ENCODE data around the gene KSR1. TPM values are rescaled to one million over a fixed set of nuclear protein-coding genes. Genes with fewer than 3 reads are reported as not detected.
A peak's percentile ranks its signal among the peaks of the same experiment; 100 is the strongest.

The KSR1 gene
- total RNA-seq, 4 donors from 2014 or later, result 10.0 to 15.2 (median 13.9) TPM

- ATAC-seq, result no peak
- no peak overlapping the region for H3K4me3 ChIP-seq
Measured at GRCh38 chr17:27520491-27521185, 64.4 kb downstream of the KSR1 start.

GRCh38 chr17:27521281-27522027 lies 65.2 kb downstream of the KSR1 start:
- H3K27ac ChIP-seq, result peak overlapping the region in 1 of 4 donors; percentile 57
- no peak for TF ChIP-seq EP300 (IDR thresholded peaks at IDR 0.05)
- no peak for TF ChIP-seq POLR2A (IDR thresholded peaks at IDR 0.05)
- no peak for TF ChIP-seq POLR2AphosphoS5 (IDR thresholded peaks at IDR 0.05)
- TF ChIP-seq CTCF (IDR thresholded peaks at IDR 0.05), result no peak
- H3K36me3 ChIP-seq, result no peaks in the 10 kb centered on the region
- H3K4me3 ChIP-seq, result no peak overlapping the region
- peaks cover 0 to 52% (median 17%) of the 10 kb centered on the region in 3 donors for H3K4me1 ChIP-seq
- WGBS, 2 donors (ENCODE audit: low coverage in 1 of 2), result 100% methylated on average over 1 of the region's 7 CpGs; no CpG with 5 or more reads in 1 of the 2 donors
- no peaks in the 10 kb centered on the region for H3K27me3 ChIP-seq
- no peak for ATAC-seq
- no peaks in the 10 kb centered on the region for H3K9me3 ChIP-seq

More at GRCh38 chr17:27520491-27521185, 64.4 kb downstream of the KSR1 start:
- H3K36me3 ChIP-seq, result no peaks in the 10 kb centered on the region
- peak overlapping the region in 3 of 4 donors; percentile 41 to 57 (median 55) for H3K27ac ChIP-seq
- no peak for TF ChIP-seq EP300 (IDR thresholded peaks at IDR 0.05)
- no peak for TF ChIP-seq CTCF (IDR thresholded peaks at IDR 0.05)
- H3K9me3 ChIP-seq, result no peaks in the 10 kb centered on the region
- WGBS, 2 donors (ENCODE audit: low coverage in 1 of 2), result 63 to 76% methylated on average over 5 to 6 of the region's 16 CpGs
- H3K27me3 ChIP-seq, result no peaks in the 10 kb centered on the region
- peaks cover 0 to 47% (median 17%) of the 10 kb centered on the region in 3 donors for H3K4me1 ChIP-seq

DNA sequence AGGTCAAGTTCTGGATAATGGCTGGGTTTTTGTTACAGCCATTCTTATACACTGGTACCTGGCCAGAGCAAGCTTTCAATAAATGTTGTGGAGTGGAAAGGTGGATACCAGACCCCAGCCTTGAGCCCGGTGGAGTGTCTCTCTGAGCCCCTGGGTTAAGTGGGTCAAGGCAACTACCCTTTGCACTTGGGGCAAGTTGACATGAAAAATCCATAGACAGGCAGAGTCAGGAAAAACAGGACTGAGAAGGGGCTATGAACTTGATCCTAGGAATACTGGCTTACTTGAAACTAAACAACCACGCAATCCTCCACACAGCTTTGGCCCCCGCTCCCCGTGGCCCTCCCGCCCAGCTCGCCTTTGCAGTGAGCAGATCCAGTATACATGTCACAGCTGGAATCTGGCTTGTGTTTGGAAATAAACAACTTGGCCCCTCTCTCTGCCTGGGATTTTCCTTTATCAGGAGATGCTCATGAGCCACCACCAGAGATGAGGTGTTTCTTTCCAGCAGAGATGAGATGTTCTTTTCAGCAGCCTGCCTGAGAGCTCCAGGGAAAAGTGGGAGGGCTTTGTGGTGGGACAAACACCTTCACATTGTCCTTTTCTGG lies 65.9 kb downstream of the KSR1 start:
- peaks cover 0 to 58% (median 20%) of the 10 kb centered on the region in 3 donors for H3K4me1 ChIP-seq
- no peak for ATAC-seq
- no peaks in the 10 kb centered on the region for H3K36me3 ChIP-seq
- H3K27me3 ChIP-seq, result no peaks in the 10 kb centered on the region
- no peaks in the 10 kb centered on the region for H3K9me3 ChIP-seq
- TF ChIP-seq POLR2AphosphoS5 (IDR thresholded peaks at IDR 0.05) (no peak), CTCF (IDR thresholded peaks at IDR 0.05) (no peak), POLR2A (IDR thresholded peaks at IDR 0.05) (no peak)
- no peak overlapping the region for H3K4me3 ChIP-seq
- no peak overlapping the region for H3K27ac ChIP-seq
- 82% methylated on average over 5 of the region's 6 CpGs; no CpG with 5 or more reads in 1 of the 2 donors for WGBS, 2 donors (ENCODE audit: low coverage in 1 of 2)

- Histone ChIP-seq H3K36me3 (no peaks in the 10 kb centered on the region), H3K4me1 (peaks cover 0 to 52% (median 20%) of the 10 kb centered on the region in 3 donors)
- 100% methylated on average over 1 of the region's 1 CpG; no CpG with 5 or more reads in 1 of the 2 donors for WGBS, 2 donors (ENCODE audit: low coverage in 1 of 2)
Measured at GRCh38 chr17:27523712-27524111, 67.5 kb downstream of the KSR1 start.

More at GRCh38 chr17:27523712-27524111, 67.5 kb downstream of the KSR1 start:
- H3K27me3 ChIP-seq, result no peaks in the 10 kb centered on the region
- H3K27ac ChIP-seq, result no peak overlapping the region
- H3K9me3 ChIP-seq, result no peaks in the 10 kb centered on the region
- ATAC-seq, result no peak
- TF ChIP-seq POLR2AphosphoS5 (IDR thresholded peaks at IDR 0.05) (no peak), EP300 (IDR thresholded peaks at IDR 0.05) (no peak), CTCF (IDR thresholded peaks at IDR 0.05) (no peak), POLR2A (IDR thresholded peaks at IDR 0.05) (no peak)
- no peak overlapping the region for H3K4me3 ChIP-seq
